Endodermal cell (in vitro differentiated cells): Measurements from ENCODE around the gene PAIP2. TPM values are rescaled to one million over a fixed set of nuclear protein-coding genes. Genes with fewer than 3 reads are reported as not detected.
A peak's percentile ranks its signal among the peaks of the same experiment; 100 is the strongest.

Source experiments
- DNase-seq: peaks from one replicate; pipeline ENCODE4 v3.0.0-alpha.2; 2017
- H3K27ac ChIP-seq: 2 replicates; pipeline ENCODE4 v1.5.1; 2013; ENCODE audit warnings: mild to moderate bottlenecking, low read depth, low read length, moderate library complexity
- H3K27me3 ChIP-seq: 2 replicates; pipeline ENCODE4 v1.6.1; 2013; ENCODE audit warnings: mild to moderate bottlenecking, low read length, moderate library complexity; ENCODE audit not compliant: insufficient read depth, control insufficient read depth, poor library complexity, severe bottlenecking
- H3K36me3 ChIP-seq: 2 replicates; pipeline ENCODE4 v1.7.0; 2013; ENCODE audit warnings: mild to moderate bottlenecking, low read length, moderate library complexity; ENCODE audit not compliant: control insufficient read depth, insufficient read depth
- H3K4me1 ChIP-seq: one replicate; pipeline ENCODE4 v1.7.0; 2013; ENCODE audit warnings: low read length; ENCODE audit not compliant: control insufficient read depth, insufficient read depth
- H3K4me3 ChIP-seq: 2 replicates; pipeline ENCODE4 v1.5.1; 2013; ENCODE audit warnings: mild to moderate bottlenecking, low read length, moderate library complexity
- H3K9ac ChIP-seq: 2 replicates; pipeline ENCODE4 v1.6.1; 2013; ENCODE audit warnings: mild to moderate bottlenecking, low read length, moderate library complexity; ENCODE audit not compliant: poor library complexity, severe bottlenecking; ENCODE audit errors: extremely low read depth
- H3K9me3 ChIP-seq: 2 replicates; pipeline ENCODE4 v1.6.1; 2013; ENCODE audit warnings: mild to moderate bottlenecking, low read length, moderate library complexity; ENCODE audit not compliant: control insufficient read depth
- H3K27ac Mint-ChIP-seq: 2 replicates; pipeline ENCODE4 v1.8.0; 2020; ENCODE audit warnings: mixed read lengths
- H3K27me3 Mint-ChIP-seq: 2 replicates; pipeline ENCODE4 v1.8.0; 2021; ENCODE audit warnings: mild to moderate bottlenecking, mixed read lengths; ENCODE audit not compliant: insufficient read depth
- H3K36me3 Mint-ChIP-seq: 2 replicates; pipeline ENCODE4 v1.8.0; 2020; ENCODE audit warnings: low read depth, mixed read lengths
- H3K4me1 Mint-ChIP-seq: 2 replicates; pipeline ENCODE4 v1.8.0; 2020; ENCODE audit warnings: mixed read lengths
- H3K4me3 Mint-ChIP-seq: 2 replicates; pipeline ENCODE4 v1.8.0; 2020; ENCODE audit warnings: mild to moderate bottlenecking, moderate library complexity, mixed read lengths
- H3K9me3 Mint-ChIP-seq: 2 replicates; pipeline ENCODE4 v1.8.0; 2020; ENCODE audit warnings: mild to moderate bottlenecking, mixed read lengths
- CTCF ChIP-seq: fragments of 200-600 bp; sonication (generic); conservative IDR thresholded peaks from 2 replicates; pipeline ENCODE4 v1.5.0; 2021; ENCODE audit warnings: antibody characterized with exemption, mild to moderate bottlenecking
- WGBS, 2 experiments: methylation state at CpG; one replicate each; pipeline versions ENCODE4 v1.1.5 to v1.1.7; 2013; ENCODE audit warnings: missing lambda C conversion rate in 2 of 2, mixed read lengths in 1 of 2; ENCODE audit not compliant: insufficient coverage in 1 of 2, insufficient read length in 1 of 2; 5-methylcytosine and 5-hydroxymethylcytosine counted together
- total RNA-seq, 2 donors: library from RNA; stranded (reverse); fragmentation: NEBNext Ultra II Directional in 1 of 2; extraction: Animal tissue kit (Norgen Biotek cat#: 25700) in 1 of 2; gene quantifications; 2 replicates in 1 of 2; 3 replicates in 1 of 2; pipeline ENCODE4 v1.2.1, GENCODE V29; 2021

Gene PAIP2
- total RNA-seq, 2 donors from 2014 or later, result 128 to 142 TPM

- Histone ChIP-seq H3K27ac (no peak overlapping the region), H3K4me1 (peaks cover 10% of the 10 kb centered on the region), H3K36me3 (peaks cover 68% of the 10 kb centered on the region), H3K9ac (no peak overlapping the region), H3K27me3 (no peaks in the 10 kb centered on the region), H3K9me3 (no peaks in the 10 kb centered on the region), H3K4me3 (no peak overlapping the region)
- no peak for DNase-seq
- H3K9me3 Mint-ChIP-seq, result no peaks in the 10 kb centered on the region
- TF ChIP-seq CTCF, result no peak
- no peaks in the 10 kb centered on the region for H3K27me3 Mint-ChIP-seq
- peak overlapping the region; percentile 44 for H3K27ac Mint-ChIP-seq
- H3K36me3 Mint-ChIP-seq, result peaks cover 51% of the 10 kb centered on the region
- H3K4me1 Mint-ChIP-seq, result peaks cover 23% of the 10 kb centered on the region
- WGBS, 2 experiments, result 99 to 100% methylated on average over 2 to 3 of the region's 3 CpGs
- H3K4me3 Mint-ChIP-seq, result no peak overlapping the region
Measured at GRCh38 chr5:139315056-139315615, 26.5 kb upstream of the PAIP2 start.

GRCh38 chr5:139335811-139336210 is 5.8 kb upstream of the PAIP2 start:
- Histone ChIP-seq H3K4me3 (no peak overlapping the region), H3K27me3 (no peaks in the 10 kb centered on the region), H3K9ac (no peak overlapping the region), H3K27ac (no peak overlapping the region), H3K9me3 (no peaks in the 10 kb centered on the region), H3K4me1 (no peaks in the 10 kb centered on the region), H3K36me3 (peaks cover 36% of the 10 kb centered on the region)
- peak; percentile 60 for DNase-seq
- TF ChIP-seq CTCF, result no peak
- Mint-ChIP-seq H3K27me3 (no peaks in the 10 kb centered on the region), H3K4me3 (no peak overlapping the region), H3K9me3 (no peaks in the 10 kb centered on the region), H3K36me3 (peaks cover 31% of the 10 kb centered on the region), H3K27ac (peak overlapping the region; percentile 63), H3K4me1 (peaks cover under 1% of the 10 kb centered on the region)
- 94 to 100% methylated on average over 1 to 6 of the region's 6 CpGs for WGBS, 2 experiments

- Mint-ChIP-seq H3K4me1 (peaks cover 15% of the 10 kb centered on the region), H3K4me3 (no peak overlapping the region), H3K9me3 (no peaks in the 10 kb centered on the region), H3K36me3 (peaks cover 15% of the 10 kb centered on the region), H3K27ac (no peak overlapping the region), H3K27me3 (peaks cover 3% of the 10 kb centered on the region)
- Histone ChIP-seq H3K9me3 (no peaks in the 10 kb centered on the region), H3K27ac (no peak overlapping the region), H3K4me3 (no peak overlapping the region), H3K4me1 (no peaks in the 10 kb centered on the region), H3K9ac (no peak overlapping the region), H3K27me3 (no peaks in the 10 kb centered on the region), H3K36me3 (peaks cover 12% of the 10 kb centered on the region)
- TF ChIP-seq CTCF, result no peak
- WGBS, 2 experiments, result 100% methylated on average over 2 of the region's 2 CpGs; no CpG with 5 or more reads in 1 of the 2 experiments
- no peak for DNase-seq
Measured at GRCh38 chr5:139340051-139340450, 1.6 kb upstream of the PAIP2 start.
